SKM-1 treated with dmso at 0.1 percent for 144 hours (cell line): ENCODE measurements around the gene PARL.

Source experiments
- DNase-seq: peaks from one replicate; lab custom pipeline; 2025; ENCODE audit not compliant: unreplicated experiment; lab: John Stamatoyannopoulos, UW

PARL gene

DNA sequence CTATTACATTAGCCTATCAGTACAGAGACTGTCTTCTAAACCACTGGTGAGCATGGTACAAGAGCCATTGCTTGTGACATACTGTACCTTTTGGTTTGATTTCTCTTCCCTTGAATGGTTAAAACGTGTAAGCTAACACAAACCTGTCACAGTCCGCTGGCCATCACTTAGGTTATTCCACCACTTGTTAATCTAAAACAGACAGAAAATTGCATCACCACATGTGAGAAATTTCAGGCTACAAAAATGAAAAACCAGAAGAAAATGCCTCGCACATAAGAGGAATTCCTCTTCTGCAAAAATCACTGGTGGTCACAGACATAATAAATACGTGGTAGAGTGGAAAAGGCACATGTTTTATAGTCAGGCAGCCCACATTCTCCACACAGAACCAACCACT is 22.1 kb downstream of the PARL start:
- no peak for DNase-seq

DNA sequence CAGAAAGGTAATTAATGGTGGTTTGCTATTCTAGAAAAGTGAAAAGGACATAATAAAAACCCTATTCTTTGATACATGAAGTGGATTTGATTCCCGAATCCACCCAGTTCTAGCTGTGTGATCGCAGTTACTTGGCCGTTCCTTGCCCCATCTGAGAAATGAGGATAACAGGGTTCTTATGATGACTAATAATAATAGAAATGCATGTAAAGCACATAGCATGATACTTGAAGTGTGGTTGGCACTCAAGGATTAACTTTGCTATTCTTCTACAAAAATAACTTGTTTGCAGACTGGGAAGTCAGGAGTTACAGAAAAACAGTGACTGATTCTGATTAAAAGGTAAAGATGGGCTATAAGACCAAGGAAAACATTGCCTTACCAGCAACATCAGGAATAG is 26.8 kb downstream of the PARL start:
- no peak for DNase-seq

DNA sequence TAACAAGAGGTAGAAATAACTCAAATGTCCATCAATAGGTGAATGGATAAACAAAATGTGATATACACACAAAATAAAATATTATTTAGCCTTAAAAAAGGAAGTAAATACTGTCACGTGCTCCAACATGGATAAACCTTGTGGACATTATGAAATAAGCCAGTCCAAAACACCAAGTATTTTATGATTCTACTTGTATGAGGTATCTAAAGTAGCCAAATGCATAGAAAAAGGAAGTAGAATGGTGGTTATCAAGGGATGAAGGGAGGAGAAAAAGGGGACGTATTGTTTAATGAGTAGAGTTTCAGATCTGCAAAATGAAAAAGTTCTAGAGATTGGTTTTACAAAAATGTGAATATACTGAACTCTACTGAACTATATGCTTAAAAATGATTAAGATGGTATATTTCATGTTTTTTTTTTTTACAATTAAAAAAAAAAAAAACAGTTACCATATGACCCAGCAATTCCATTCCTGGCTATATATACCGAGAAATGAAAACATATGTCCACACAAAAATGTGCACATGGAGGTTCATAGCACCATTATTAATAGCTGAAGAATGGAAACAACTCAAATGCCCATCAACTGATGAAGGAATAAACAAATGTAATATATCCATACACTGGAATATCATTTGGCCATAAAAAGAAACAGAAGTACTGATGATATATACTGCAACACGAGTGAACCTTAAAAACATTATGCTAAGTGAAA is 30.2 kb downstream of the PARL start:
- DNase-seq, result no peak

DNA sequence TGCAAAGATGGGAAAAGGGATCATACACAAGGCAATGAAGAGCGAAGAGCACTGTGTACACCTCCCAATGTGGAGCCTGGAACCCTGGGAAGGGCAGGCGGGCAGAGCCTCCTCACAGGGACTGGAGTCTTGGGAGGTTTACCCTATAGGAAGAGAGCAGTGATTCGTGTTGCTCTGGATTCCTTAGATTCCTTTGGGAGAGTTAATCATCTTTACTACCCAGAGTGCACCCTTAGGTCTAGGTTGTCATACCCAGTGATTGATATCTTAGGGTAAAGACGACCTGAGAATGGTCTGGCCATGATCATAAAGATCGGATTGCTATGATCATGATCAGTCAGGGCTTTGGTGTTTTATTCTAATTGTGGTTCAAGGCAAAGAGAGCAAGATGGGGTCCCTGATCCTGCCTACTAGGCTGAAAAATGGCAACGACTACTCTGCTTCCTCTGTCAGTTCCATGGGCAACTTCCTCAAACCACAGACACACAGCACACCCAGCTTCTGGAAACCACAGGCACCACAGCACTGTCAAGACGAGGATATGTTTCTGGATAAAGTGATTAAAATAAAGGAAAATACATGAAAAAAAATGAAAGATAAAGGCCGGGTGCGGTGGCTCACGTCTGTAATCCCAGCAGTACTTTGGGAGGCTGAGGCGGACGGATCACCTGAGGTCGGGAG is 38.9 kb downstream of the PARL start:
- DNase-seq, result peak; percentile 28

DNA sequence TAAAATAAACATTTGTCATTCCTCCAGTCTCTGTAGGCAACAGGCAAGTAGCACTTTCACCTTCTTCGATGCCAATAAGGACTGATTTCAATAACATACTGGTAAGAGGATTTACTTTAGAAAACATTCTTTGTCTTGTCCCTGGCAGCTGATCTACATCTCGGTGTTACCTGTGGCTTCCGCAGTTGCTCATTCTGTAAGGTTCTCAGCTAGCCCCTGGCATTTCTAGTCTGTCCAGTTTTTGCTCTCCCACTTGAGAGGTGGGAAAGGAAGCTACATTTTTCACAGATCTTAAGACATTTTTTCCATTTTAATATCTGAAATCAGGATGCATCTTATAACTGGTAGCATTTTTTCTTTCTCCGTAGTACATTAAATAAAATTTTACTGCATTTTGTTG is 39.6 kb downstream of the PARL start:
- no peak for DNase-seq

DNA sequence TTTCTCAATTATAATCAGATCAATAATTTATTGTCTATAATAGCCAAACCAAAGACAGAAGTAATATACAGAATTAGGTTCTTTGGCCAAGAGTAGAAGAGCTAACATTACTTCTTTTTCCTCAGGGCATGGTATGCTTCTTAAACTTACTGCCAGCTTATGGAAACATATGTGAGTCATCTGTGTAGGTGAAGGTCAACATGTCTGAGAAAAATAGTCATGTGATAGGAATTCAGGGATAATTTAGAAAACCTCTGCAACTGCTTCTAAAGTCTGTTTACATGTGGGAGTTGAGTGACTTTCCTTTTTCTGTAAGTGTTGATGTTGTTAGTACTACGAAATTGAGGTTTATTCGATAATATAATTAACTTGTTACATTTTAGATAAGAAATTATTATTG is 40.1 kb downstream of the PARL start:
- no peak for DNase-seq

DNA sequence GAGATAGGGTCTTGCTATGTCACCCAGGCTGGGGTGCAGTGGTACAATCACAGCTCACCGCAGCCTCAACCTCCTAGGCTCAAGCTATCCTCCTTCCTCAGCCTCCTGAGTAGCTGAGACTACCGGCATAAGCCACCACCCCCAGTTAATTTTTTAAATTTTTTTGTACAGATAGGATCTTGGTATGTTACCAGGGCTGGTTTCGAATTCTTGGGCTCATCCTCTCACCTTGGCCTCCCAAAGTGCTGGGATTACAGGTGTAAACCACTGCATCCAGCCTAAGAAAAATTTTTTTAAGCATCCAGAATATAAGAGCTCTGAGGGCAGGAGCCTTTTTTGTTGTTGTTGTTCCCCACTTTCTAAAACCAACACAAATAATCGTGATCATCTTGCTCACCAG is 44.9 kb downstream of the PARL start:
- no peak for DNase-seq

DNA sequence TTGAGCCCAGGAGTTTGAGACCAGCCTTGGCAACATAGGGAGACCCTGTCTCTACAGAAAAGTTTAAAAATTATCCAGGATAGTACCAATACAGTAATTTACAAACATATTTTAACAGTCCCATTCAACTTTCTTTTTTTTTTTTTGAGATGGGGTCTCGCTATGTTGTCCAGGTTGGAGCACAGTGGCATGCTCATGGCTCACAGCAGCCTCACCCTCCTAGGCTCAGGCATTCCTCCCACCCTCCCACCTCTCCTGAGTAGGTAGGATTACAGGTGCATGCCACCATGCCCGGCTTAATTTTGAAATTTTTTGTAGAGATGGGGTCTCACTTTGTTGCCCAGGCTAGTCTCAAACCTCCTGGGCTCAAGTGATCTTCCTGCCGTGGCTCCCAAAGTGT is 46.8 kb downstream of the PARL start:
- no peak for DNase-seq

DNA sequence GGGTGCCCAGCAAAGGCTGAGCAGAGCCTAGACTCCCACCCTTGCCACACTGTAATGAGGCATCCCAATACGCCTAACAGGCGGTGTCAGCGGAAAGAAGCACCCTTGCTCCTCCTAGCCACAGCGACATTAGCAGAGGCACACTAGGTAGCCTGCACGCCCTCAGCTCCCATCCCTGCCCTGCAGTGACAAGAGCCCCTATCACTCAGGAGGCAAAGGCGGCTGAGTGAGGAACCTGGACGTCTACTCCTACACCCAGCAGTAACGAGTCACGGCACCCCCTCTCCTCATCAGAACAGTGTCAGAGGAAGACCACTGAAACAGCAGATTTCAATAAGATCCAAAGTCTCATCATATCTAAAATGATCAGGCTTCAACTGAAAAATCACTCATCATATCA is 47.3 kb downstream of the PARL start:
- no peak for DNase-seq

DNA sequence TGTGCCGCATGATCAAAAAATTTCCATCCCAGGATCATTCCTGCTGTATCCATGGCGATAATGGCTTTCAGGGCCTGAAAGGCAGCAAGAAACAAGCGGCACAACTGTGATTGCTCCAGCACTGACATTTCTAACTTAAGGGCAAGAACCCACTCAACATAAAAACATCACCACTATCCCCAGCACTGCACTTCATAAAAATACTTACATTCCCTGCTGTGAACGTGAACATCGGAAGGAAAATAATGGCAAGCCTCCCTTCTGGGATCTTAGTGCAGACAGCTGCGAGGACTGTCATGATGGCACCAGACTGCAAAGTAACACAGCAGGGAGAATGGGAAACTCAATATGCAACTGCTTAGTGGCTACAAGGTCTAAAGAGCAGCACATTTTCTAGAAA is 51.2 kb downstream of the PARL start:
- no peak for DNase-seq

DNA sequence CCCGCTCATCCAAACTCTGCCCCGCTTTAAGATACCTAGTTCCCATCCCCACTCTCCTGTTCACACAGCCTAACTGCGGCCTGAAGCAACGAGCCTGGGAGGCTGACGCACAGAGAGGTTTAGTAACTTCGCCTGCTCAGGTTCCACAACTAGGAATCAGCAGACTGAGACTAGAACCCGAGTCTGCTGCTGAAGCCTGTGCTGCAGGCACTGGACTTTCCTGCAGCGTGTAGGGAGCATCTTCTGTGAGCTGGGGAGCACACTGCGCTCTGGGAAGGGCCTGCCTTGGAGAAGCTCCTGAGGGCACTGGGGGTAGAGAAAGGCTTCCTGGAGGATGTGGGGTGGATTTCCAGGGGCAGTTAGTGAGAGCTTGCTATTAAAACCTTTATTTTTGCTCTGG is 54.5 kb downstream of the PARL start:
- DNase-seq, result no peak

DNA sequence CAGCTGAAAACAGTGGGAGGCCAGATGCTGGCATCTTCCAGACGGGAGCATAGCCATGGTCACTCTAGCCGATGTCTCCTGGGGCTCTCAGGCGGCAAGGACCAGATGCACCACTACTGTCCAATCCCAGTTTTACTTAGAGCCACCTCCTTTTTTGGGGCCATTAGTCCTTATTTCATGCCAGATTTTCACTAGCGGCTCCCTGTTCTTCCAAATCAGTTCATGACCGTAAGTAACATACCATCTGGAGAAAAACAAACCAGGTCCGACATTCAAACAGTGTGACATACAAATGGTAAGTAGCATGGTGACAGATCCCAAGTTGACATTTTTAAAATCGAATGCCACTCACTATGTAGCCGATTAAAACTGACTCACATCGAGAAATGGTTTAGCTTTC is 55.2 kb downstream of the PARL start:
- DNase-seq, result no peak

DNA sequence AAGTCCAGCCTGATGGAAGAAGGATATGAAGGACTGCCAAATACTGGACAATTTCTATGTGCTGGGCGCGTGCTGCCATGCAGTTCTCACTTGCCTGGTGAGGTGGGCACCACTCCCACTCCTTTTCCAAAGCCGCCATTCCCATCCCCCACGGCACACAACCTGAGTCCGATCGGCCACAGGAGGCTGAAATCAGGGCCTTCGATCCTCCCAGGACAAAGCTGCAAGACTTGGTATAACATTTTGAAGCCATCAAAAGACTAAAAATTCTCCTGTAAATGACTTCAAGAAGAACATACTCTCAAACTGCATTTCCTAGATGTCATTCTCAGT is 56.2 kb downstream of the PARL start:
- no peak for DNase-seq

DNA sequence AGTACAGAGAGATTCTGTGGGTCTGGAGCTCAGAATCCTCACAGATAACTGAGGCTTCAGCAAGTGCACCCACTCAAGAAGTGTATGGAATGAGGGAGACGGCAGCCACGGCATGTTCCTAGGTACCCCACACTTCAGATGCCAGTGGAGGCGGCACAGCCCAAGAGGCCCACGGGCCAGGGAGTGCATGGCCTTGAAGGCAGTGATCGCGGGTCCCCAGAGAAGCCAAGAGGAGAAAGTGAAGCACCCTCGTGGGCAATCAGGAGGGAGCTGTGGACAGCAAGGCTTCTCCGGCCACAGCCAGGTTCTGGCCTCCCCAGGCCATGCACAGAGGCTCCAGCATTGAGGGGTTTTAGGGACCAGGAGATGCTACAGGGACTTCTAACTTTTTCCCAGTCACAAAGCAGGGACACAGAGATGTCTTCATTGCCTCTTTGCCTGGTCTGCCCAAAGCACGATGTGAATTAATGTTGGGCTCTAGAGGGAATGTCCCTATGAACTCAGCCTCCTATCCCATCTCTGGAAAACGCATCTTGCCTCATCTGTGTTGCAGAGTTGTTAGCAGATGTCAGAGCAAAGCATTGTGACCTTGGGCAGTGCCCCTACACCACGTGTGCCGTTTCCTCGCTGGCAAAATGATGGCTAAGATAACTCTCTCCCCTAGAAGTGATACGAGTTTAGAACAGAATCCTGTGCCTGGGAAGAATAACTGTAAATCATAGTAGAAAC is 56.7 kb downstream of the PARL start:
- DNase-seq, result no peak

DNA sequence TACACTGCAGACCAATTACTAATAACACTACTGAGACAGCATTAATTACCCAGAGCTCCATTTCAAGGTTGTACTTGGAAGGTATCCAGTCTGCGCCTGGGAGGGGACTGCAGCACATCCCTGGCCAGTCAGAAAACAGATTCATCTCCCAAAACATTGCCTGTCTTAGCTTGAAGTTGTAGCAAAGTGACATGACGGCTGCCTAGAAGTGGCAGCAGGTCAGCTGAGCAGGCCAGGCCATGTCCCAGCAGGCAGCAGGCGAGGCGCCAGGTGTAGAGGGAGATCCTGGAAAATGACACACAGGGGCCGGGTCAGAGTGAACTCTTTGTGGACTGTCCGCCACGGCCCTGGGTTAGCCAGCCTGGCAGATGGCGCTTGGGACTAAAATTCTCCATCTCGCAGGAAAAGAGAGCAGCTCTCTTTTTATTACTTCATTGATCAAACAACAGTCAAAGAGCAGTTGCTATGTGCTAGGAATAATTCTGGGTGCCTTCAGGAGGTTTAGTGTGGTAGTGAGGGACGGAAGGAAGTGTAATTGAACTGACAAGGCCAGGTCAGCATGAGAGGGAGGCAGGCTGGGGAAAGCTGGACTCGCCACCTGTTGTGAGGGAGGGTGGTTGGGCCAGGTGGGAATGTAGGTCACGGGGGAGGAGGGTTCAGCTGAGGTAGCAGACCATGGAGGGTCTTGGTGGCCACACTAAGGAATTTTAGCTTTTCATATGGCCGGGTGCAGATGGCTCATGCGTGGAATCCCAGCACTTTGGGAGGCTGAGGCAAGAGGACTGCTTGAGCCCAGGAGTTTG is 58.0 kb downstream of the PARL start:
- no peak for DNase-seq

DNA sequence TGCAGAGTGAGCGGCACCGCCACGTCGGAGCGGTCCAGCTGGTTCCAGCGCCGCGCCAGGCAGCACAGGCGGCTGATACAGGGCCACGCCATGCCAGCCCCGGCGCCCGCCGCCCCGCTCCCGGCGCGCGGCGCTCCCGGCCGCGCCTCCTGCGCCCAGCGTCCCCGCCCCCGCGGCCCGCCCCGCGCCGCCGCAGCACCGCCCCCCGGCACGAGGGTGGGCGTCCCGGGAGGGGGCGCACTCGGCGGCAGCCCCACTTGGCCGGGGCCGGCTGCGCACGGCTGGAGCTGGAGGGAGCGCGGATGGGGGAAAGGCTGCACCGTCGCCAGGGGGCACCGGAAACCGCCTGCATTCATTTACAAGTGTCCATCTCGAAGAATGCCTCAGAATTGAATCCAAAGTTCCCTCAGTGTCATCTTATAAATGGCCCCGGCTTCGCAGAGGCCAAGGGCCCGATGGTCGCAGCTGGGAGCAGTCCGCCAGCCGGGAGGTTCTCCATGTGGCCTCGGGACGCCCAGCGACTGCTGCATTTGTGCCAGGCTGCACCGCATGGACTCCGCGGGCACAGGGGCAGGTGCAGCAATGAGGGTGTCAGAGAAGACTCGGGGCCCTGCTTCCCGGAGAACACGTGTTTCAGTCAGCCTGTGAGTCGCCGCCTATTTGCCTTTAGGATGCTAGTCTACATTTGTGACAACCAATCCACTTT is 59.1 kb downstream of the PARL start, which contains the start of gene MAP6D1:
Gene MAP6D1 (minus strand): TSS at position 122 of the 706 bp plus-strand sequence. CDS start 30 bp downstream, at position 92.
- DNase-seq, result peak; percentile 41

DNA sequence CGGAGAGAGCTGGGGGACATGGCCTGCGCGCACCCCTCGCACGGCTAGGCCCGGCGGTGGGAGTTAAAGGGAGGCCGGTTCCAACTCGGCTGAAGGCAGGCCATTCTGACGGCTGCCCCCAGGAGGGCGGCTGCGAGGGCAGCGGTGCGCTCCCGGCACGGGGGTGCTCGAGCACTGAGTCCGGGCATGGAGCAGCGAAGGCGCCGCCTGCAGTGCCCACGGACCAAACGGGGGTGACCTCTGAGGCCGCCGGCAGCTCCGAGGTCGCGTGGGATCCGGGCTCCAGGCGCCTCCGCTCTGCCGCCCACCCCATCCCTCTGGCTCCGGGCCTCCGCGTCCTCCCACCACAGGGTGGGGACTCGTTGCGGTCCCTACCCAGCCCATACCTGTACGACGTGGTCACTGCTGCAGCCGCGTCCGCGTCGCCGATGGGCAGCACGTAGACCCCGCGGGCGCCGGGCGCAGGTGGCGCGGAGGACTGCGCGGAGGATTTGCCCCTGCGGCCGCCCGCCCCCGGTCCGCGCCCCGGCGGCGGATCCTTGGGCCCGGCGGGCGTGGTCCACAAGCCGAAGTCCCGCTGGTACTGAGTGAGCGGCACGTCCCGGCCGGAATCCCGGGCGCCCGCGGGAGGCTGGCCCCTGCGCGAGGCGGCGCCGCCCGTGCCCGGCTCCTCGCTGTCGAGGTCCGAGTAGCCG is 59.8 kb downstream of the PARL start:
- DNase-seq, result no peak

DNA sequence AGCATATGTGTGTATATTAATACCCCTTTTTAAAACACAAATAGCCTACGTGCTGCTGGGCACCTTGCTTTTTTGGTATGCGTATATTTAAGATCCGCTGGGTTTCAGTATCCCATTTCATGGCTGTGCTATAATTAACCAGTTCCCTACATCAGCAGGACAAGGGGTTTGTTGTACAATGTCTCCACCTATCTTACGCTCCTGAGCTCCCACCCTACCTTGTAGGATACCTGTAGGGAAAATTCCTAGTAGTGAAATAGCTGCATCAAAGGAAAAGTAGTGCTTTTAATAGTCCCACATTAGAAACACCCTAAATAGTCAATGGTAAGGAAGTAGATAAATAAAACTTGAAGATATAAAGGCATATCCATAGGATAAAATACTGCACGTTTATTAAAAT is 60.7 kb downstream of the PARL start:
- DNase-seq, result no peak

DNA sequence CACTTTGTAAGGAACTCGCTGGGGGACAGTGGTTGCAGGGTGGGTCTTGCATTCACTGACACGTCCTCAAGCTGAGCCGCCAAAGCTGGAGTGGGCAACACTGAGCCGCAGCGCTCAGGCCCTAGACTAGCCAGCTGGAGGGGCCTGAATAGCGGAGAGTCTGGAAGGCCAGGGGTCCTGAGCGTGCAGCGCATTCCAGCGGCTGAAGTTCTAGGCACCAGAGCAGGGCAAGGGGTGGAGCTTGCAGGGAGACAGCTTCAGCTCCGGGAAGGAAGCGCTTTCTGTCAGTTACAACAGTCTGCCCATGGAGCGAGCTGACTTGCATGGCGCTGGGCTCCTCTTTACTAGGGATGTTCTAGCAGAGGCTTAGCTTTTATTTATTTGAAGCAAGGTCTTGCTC is 62.0 kb downstream of the PARL start:
- no peak for DNase-seq

DNA sequence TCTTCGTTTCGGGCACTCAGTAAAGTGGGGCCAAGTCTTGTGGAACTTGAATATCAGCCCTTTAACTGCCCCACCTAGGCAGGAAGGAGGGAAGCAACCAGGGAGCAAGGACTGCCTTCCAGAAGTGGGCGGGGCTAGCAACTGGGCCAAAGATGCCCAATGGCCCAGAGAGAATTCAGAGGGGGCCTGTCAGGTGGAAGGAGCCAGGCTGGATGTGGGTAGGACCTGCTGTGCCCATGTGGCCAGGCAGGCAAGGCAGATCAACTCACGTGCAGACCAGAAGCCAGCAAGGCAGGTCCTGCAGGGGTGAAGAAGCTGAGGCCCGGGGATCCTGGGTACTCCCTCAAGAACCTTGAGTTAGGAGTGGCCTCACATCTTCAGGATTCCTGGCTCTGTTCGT is 64.8 kb downstream of the PARL start:
- DNase-seq, result no peak
